GM12878 (cell line): Measurements from ENCODE around the gene MUSTN1.

Experiments used
- NR2C2 ChIP-seq: IDR thresholded peaks from 2 replicates; pipeline ENCODE4 v1.6.1; 2011; ENCODE audit warnings: borderline replicate concordance, low read depth; ENCODE audit not compliant: control insufficient read depth, insufficient read length
- POLR2A ChIP-seq: IDR thresholded peaks from 2 replicates; pipeline ENCODE4 v1.6.1; 2011; ENCODE audit warnings: low read depth, mild to moderate bottlenecking, low read length
- ZZZ3 ChIP-seq: IDR thresholded peaks from 2 replicates; pipeline ENCODE4 v1.6.1; 2011; ENCODE audit warnings: low read depth; ENCODE audit not compliant: control insufficient read depth, insufficient read length
- TF ChIP-seq, protein P1 (sequence below): IDR thresholded peaks from 2 replicates; pipeline ENCODE4 v1.6.1; 2011; ENCODE audit warnings: low read depth, low read length, improper control_type of control experiment, borderline replicate concordance

DNA sequence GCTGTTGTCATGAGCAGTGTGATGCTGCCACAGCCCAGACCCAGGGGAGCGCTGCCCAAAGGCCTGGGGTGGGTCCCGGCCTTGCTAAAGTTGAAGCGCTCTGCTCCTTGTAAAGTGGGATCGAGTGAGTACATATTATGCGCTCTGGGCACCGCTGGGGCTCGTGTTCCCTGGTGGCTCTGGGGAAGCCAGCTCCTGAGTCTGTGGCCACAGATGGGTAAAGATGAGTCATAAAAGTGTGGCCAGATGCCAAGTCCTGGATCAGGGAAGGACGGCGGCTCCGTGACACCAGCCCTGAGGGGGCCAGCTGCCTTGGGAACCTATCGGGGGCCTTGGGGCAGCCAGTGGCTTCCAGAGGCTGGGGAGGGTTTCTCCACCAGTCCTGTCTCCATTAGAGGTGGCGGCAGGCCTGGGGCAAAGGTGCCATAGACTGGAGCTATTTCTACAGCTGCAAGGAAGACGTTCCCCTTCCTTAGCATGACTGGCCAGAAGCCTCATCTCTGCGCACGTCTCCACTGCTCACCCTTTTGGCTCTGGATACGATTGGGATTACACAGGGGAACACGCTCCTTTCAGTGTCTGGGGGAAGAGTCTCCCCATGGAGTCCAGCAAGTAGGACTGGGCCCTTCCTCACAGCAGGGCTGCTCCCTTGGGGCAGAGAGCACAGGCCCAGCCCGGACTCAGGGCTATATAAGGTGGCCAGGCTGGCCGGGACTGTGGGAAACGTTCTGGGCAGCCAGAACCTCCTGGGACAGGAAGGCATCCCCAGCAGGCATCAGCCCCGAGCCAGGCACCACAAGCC is 3.1 kb downstream of the MUSTN1 start:
- TF ChIP-seq, protein P1, sequence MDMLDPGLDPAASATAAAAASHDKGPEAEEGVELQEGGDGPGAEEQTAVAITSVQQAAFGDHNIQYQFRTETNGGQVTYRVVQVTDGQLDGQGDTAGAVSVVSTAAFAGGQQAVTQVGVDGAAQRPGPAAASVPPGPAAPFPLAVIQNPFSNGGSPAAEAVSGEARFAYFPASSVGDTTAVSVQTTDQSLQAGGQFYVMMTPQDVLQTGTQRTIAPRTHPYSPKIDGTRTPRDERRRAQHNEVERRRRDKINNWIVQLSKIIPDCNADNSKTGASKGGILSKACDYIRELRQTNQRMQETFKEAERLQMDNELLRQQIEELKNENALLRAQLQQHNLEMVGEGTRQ: no peak
- TF ChIP-seq NR2C2 (no peak), ZZZ3 (no peak), POLR2A (no peak)
